Heart left ventricle (tissue), 16 donors: ENCODE data around the gene NRP1. TPM values are rescaled to one million over a fixed set of nuclear protein-coding genes. Genes with fewer than 3 reads are reported as not detected.

Experiments used
- ATAC-seq, 4 donors: fragments of 200-7000 bp; cut with Tn5 transposase; one replicate each; pipeline ENCODE4 v1.9.1; 2020 to 2022; ENCODE audit warnings: moderate library complexity in 4 of 4, mild to moderate bottlenecking in 3 of 4, moderate number of reproducible peaks in 1 of 4
- DNase-seq, 5 donors: peaks; one replicate each; pipeline ENCODE4 v3.0.0-alpha.2; 2020
- H3K27ac ChIP-seq, 12 donors: fragments of 200-600 bp; sonication (generic) in 4 of 12; one replicate each; pipeline versions ENCODE4 v1.5.0 to v1.8.0; 2016 to 2022; ENCODE audit warnings: mild to moderate bottlenecking in 2 of 12
- H3K27me3 ChIP-seq, 9 donors: fragments of 200-600 bp; sonication (generic) in 2 of 9; one replicate each; pipeline versions ENCODE4 v1.5.1 to v1.8.0; 2016 to 2022; ENCODE audit warnings: mild to moderate bottlenecking in 3 of 9
- H3K36me3 ChIP-seq, 9 donors: fragments of 200-600 bp; sonication (generic) in 2 of 9; one replicate each; pipeline versions ENCODE4 v1.5.0 to v1.8.0; 2018 to 2022; ENCODE audit warnings: mild to moderate bottlenecking in 2 of 9
- H3K4me1 ChIP-seq, 12 donors: fragments of 200-600 bp; sonication (generic) in 4 of 12; one replicate each; pipeline versions ENCODE4 v1.5.0 to v1.8.0; 2016 to 2022; ENCODE audit warnings: mild to moderate bottlenecking in 3 of 12
- H3K4me3 ChIP-seq, 12 donors: fragments of 200-600 bp; sonication (generic) in 4 of 12; one replicate each; pipeline versions ENCODE4 v1.5.0 to v1.8.0; 2017 to 2022; ENCODE audit warnings: mild to moderate bottlenecking in 9 of 12, moderate library complexity in 4 of 12
- H3K9me3 ChIP-seq, 12 donors: fragments of 200-600 bp; sonication (generic) in 4 of 12; one replicate each; pipeline versions ENCODE4 v1.5.0 to v1.8.0; 2016 to 2022; ENCODE audit warnings: mild to moderate bottlenecking in 1 of 12
- POLR2A ChIP-seq, 2 donors: fragments of 450-650 bp; IDR thresholded peaks; one replicate each; pipeline ENCODE4 v1.6.1; 2017; ENCODE audit warnings: antibody characterized with exemption in 2 of 2, mild to moderate bottlenecking in 2 of 2, moderate library complexity in 2 of 2
- WGBS, 4 donors: extraction: QIAGEN DNeasy Blood & Tissue Kit in 2 of 4; methylation state at CpG; one replicate each; pipeline versions ENCODE4 v1.1.5 to v1.1.7; 2013 to 2018; 5-methylcytosine and 5-hydroxymethylcytosine counted together
- intact Hi-C, 10 donors: fragments of 100-400 bp; cut with DNase I; formaldehyde crosslinking; loops; one replicate each; pipeline versions ENCODE4 v1.11.1 to v1.14.2; 2022
- polyA plus RNA-seq, 2 donors: library from polyadenylated mRNA; stranded (reverse); fragments of 200-250 nt; gene quantifications; one replicate each; pipeline ENCODE4 v1.2.3, GENCODE V29; 2013
- total RNA-seq, 9 donors: library from RNA; depleted of rRNA in 2 of 9; stranded (reverse); fragments of >200 nt in 2 of 9; fragmentation: NEBNext Ultra II Directional in 3 of 9; extraction: Animal tissue kit (Norgen Biotek cat#: 25700) in 3 of 9; gene quantifications; one replicate each; pipeline versions ENCODE4 v1.1.0 to v1.2.4, GENCODE V29; 2016 to 2023
- TF ChIP-seq, protein P1 (sequence below), 12 donors: fragments of 200-600 bp; sonication (generic) in 4 of 12; IDR thresholded peaks; one replicate each; pipeline versions ENCODE4 v1.5.0 to v1.8.0; 2018 to 2022; ENCODE audit warnings: antibody characterized with exemption in 12 of 12, mild to moderate bottlenecking in 5 of 12
- donor health status: ischemic (EF 13 %, LVEDD 7.1; RV severe dilation, severe dysfunction).
- donor health status: healthy with polysubstance abuse.
- donor health status: DM: no; HTN: yes; CAD: no.
- donor health status: DM: no; HTN: no; CAD: no.
- donor health status: ischemic (EF 25% LVEDD 6.9; RV normal size, moderate dysfunction).
- donor health status: ischemic (EF 25% LVEDD 5.7; RV mildly dilated, moderate dysfunction).
- donor health status: healthy.
- donor health status: DM: yes; HTN: yes; CAD: no.
- donor health status: ischemic (EF 35%, LVEDD 5.7; RV mildly dilated, moderate dysfunction).
- donor health status: nonischemic (EF 11% LVEDD 7.7; RV severe dilation, severe dysfunction).
- donor health status: DM: yes; HTN: yes; CAD: no.
- donor health status: PGD.
- donor health status: ischemic (EF 29% LVEDD 5.4; RV normal size, mild dysfunction).
- donor health status: nonischemic (EF 23%, LVEDD 6.1; RV moderate dilation, normal function).

The NRP1 gene
- total and polyA plus RNA-seq, 11 donors, result 47.1 to 279 (median 152) TPM

DNA sequence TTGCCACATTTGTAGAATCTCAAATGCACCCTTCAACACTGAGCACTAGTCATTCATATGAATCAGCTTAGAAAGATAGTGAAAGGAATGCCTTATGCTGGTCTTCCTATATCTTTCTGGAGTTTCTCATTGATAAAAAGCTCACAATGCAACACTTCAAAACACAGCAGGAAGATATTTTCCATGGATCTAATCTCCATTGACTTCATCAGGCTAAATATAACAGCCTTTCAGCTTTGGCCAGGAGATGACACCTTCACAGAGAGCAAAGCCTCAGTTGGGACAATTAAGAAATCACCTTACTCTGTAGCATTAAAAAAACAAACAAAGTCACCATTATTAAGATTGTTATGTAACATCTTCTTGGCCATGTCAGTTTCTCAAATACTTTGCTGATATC lies 6.7 kb downstream of the NRP1 start:
- H3K9me3 ChIP-seq, result peaks cover 0 to 6% (median 0%) of the 10 kb centered on the region in 12 donors
- peak overlapping the region in 8 of 12 donors; percentile 10 to 91 (median 88) for H3K4me3 ChIP-seq
- H3K36me3 ChIP-seq, result peaks cover 0 to 79% (median 66%) of the 10 kb centered on the region in 9 donors
- H3K4me1 ChIP-seq, result peaks cover 15 to 83% (median 67%) of the 10 kb centered on the region in 12 donors
- TF ChIP-seq POLR2A (IDR thresholded peaks at IDR 0.05), result no peak
- TF ChIP-seq, protein P1, sequence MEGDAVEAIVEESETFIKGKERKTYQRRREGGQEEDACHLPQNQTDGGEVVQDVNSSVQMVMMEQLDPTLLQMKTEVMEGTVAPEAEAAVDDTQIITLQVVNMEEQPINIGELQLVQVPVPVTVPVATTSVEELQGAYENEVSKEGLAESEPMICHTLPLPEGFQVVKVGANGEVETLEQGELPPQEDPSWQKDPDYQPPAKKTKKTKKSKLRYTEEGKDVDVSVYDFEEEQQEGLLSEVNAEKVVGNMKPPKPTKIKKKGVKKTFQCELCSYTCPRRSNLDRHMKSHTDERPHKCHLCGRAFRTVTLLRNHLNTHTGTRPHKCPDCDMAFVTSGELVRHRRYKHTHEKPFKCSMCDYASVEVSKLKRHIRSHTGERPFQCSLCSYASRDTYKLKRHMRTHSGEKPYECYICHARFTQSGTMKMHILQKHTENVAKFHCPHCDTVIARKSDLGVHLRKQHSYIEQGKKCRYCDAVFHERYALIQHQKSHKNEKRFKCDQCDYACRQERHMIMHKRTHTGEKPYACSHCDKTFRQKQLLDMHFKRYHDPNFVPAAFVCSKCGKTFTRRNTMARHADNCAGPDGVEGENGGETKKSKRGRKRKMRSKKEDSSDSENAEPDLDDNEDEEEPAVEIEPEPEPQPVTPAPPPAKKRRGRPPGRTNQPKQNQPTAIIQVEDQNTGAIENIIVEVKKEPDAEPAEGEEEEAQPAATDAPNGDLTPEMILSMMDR (IDR thresholded peaks at IDR 0.05), result peak in 6 of 12 donors; percentile 19 to 52 (median 32)
- H3K27ac ChIP-seq, result peak overlapping the region in 11 of 12 donors; percentile 0 to 96 (median 56)
- peak in 3 of 4 donors; percentile 43 to 60 (median 55) for ATAC-seq
- H3K27me3 ChIP-seq, result no peaks in the 10 kb centered on the region
- DNase-seq, result no peak
- intact Hi-C loops, result loop anchor here in 3 of 10 donors (5.0 to 10.0 kb wide), 2 partner anchors 53 to 55 kb away; no protein-coding TSS in a partner anchor

GRCh38 chr10:33326933-33327332 lies 7.5 kb downstream of the NRP1 start:
- 45 to 49% (median 47%) methylated on average over 2 of the region's 2 CpGs for WGBS, 4 donors
- TF ChIP-seq POLR2A (IDR thresholded peaks at IDR 0.05), result no peak
- TF ChIP-seq, protein P1 (IDR thresholded peaks at IDR 0.05), result no peak
- intact Hi-C loops, result loop anchor here in 3 of 10 donors (5.0 to 10.0 kb wide), 2 partner anchors 52 to 55 kb away; no protein-coding TSS in a partner anchor
- H3K4me1 ChIP-seq, result peaks cover 23 to 91% (median 75%) of the 10 kb centered on the region in 12 donors
- DNase-seq (no peak), ATAC-seq (no peak)
- H3K9me3 ChIP-seq, result peaks cover 0 to 6% (median 0%) of the 10 kb centered on the region in 12 donors
- no peaks in the 10 kb centered on the region for H3K27me3 ChIP-seq
- H3K4me3 ChIP-seq, result peak overlapping the region in 7 of 12 donors; percentile 24 to 91 (median 89)
- peak overlapping the region in 11 of 12 donors; percentile 0 to 96 (median 56) for H3K27ac ChIP-seq
- H3K36me3 ChIP-seq, result peaks cover 0 to 87% (median 74%) of the 10 kb centered on the region in 9 donors

GRCh38 chr10:33325929-33326328 lies 8.5 kb downstream of the NRP1 start:
- H3K4me1 ChIP-seq, result peaks cover 24 to 98% (median 84%) of the 10 kb centered on the region in 12 donors
- ATAC-seq, result no peak
- H3K27ac ChIP-seq, result peak overlapping the region in 10 of 12 donors; percentile 16 to 96 (median 48)
- no peak for TF ChIP-seq POLR2A (IDR thresholded peaks at IDR 0.05)
- TF ChIP-seq, protein P1 (IDR thresholded peaks at IDR 0.05), result no peak
- intact Hi-C loops, result loop anchor here in 3 of 10 donors (5.0 to 10.0 kb wide), 2 partner anchors 51 to 54 kb away; no protein-coding TSS in a partner anchor
- H3K36me3 ChIP-seq, result peaks cover 0 to 97% (median 83%) of the 10 kb centered on the region in 9 donors
- DNase-seq, result no peak
- 22 to 28% (median 25%) methylated on average over 2 of the region's 2 CpGs for WGBS, 4 donors
- H3K9me3 ChIP-seq, result peaks cover 0 to 6% (median 0%) of the 10 kb centered on the region in 12 donors
- no peaks in the 10 kb centered on the region for H3K27me3 ChIP-seq
- H3K4me3 ChIP-seq, result peak overlapping the region in 9 of 12 donors; percentile 21 to 91 (median 84)

DNA sequence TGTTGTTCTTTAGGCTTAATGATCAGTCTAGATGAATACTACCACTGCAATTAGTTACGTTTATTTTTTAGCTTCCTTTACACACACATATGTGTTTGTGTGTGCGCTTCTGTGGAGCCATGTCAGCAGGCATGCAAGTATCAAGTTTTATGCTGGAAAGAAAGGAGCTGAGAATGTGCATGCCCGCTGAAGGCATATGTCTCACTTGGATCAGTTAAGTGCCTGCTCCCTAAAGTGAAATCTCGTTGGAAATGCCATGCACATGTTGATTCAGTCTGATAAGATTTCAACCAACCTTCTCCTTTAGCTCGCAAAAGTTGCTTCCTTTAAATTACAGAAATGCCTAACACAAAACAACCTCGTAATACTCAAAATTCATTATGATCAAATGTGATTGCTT lies 10.7 kb downstream of the NRP1 start:
- ATAC-seq, result no peak
- peaks cover 0 to 91% (median 76%) of the 10 kb centered on the region in 9 donors for H3K36me3 ChIP-seq
- DNase-seq, result no peak
- H3K27ac ChIP-seq, result peak overlapping the region in 3 of 12 donors; percentile 15 to 72 (median 26)
- 58 to 68% (median 60%) methylated on average over 6 of the region's 6 CpGs for WGBS, 4 donors
- peaks cover 0 to 3% (median 0%) of the 10 kb centered on the region in 12 donors for H3K9me3 ChIP-seq
- H3K4me1 ChIP-seq, result peaks cover 13 to 98% (median 84%) of the 10 kb centered on the region in 12 donors
- intact Hi-C loops, result loop anchor here in 3 of 10 donors (5.0 to 10.0 kb wide), 3 partner anchors 46 to 131 kb away; no protein-coding TSS in a partner anchor
- TF ChIP-seq POLR2A (IDR thresholded peaks at IDR 0.05), result no peak
- TF ChIP-seq, protein P1 (IDR thresholded peaks at IDR 0.05), result no peak
- no peaks in the 10 kb centered on the region for H3K27me3 ChIP-seq
- H3K4me3 ChIP-seq, result no peak overlapping the region
